Measurements from ENCODE around the gene CISD3. TPM values are rescaled to one million over a fixed set of nuclear protein-coding genes. Genes with fewer than 3 reads are reported as not detected.

The CISD3 gene
- total RNA-seq, 2 experiments from 2014 or later = 30.4 to 37.3 TPM

DNA sequence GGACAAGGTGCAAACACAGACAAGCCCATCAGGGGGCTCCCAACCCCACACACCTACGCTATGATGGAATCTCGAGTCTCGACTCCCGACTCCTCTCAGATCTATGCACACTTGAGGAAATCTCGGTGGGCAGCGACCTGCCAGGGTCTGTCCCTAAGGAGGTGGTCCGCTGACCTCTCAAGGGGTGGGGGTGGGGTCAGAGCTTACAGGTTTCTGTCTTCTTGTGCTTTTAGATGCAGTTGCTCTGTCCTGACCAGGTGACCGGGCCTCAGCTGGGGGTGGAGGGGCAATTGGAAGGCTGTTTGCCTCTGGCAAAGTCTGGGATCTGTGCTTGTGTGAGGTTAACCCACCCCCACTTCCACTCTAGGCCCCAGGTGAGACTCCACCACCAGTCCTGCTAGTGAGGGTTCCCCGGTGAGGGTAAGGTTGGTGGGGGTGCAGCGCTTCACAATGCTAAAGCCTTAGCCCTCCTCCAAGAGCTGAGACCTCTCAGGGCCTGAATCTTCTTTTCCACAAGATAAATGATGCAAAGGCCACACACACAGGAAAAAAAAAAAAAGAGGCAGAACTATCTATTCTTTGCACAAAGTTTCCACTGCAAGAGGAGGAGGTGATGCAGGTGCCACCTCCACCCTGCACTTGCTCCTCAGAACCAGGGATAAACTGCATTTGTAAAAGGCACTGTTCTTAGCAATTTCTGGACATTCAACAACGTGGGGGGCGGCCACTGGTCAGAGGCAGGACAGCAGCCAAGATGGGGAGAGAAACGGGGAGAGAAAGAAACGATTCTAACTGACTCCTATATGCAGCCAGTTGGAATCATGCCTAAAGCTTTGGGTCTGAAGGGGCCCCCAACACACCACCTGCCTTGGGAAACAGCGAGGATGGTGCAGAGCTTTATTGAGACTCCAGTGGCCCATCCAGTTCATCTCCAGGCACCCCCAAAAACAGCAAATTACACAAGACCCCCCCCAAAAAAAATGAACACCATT is 4.1 kb downstream of the CISD3 start:
- Mint-ChIP-seq H3K4me3 (no peak overlapping the region), H3K4me1 (peaks cover 29% of the 10 kb centered on the region)
- no peak for ATAC-seq (ENCODE audit: low read depth)

GRCh38 chr17:38735161-38735997 is 5.2 kb downstream of the CISD3 start:
- H3K27ac Mint-ChIP-seq = no peak overlapping the region
- POLR2A ChIA-PET = interaction anchor here (0.6 to 3.3 kb wide), 8 partner anchors 18 to 59 kb away, joined by 3 to 32 read pairs (median 4); partner anchors contain the start of genes EPOP and MLLT6

More for the DNA sequence above, 4.1 kb downstream of the CISD3 start:
- POLR2A ChIA-PET = interaction anchor here (0.6 to 3.3 kb wide), 4 partner anchors 27 to 58 kb away, joined by 3 to 32 read pairs (median 4); partner anchors contain the start of gene EPOP
- Mint-ChIP-seq H3K9me3 (no peaks in the 10 kb centered on the region), H3K36me3 (peaks cover 2% of the 10 kb centered on the region), H3K27me3 (no peaks in the 10 kb centered on the region), H3K27ac (peak overlapping the region; percentile 8)
- no peak for DNase-seq

DNA sequence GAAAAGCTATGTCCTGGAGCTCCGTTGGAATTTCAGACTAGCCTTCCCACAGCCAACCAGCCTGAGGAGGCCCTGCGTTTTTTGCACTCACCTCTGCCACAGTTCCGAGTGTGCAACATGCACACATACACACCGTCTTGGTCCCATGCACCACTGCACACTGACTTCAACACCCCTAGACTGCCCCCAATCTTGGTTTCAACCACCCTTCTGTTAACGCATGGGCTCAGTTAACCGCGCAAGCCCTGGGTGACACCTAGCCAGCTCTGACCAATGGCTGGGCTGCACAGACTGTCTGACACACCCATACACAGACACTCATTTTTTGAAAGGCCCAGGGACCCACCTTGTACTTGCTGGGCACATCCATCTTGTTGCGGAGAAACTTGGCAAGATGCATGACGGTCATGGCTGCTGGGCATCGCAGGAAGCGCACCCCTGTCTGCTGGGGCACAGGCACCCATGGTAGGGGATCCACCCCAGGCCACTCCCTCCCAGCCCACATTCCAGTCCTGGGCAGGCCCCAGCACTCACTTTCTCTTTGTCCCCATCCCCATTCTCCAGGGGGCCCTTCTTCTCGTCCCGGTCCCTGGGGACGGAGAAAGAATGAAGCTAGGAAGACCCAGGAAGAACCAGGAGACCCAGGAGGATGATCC is 8.0 kb downstream of the CISD3 start:
- H3K9me3 Mint-ChIP-seq = no peaks in the 10 kb centered on the region
- no peak overlapping the region for H3K27ac Mint-ChIP-seq
- DNase-seq (no peak), ATAC-seq (ENCODE audit: low read depth) (no peak)
- no peaks in the 10 kb centered on the region for H3K36me3 Mint-ChIP-seq
- POLR2A ChIA-PET = interaction anchor here (0.6 kb wide), 1 partner anchor 82 kb away, joined by 4 read pairs; no protein-coding TSS in a partner anchor
- H3K27me3 Mint-ChIP-seq = peaks cover 2% of the 10 kb centered on the region
- no peak overlapping the region for H3K4me3 Mint-ChIP-seq
- peaks cover 15% of the 10 kb centered on the region for H3K4me1 Mint-ChIP-seq

More at GRCh38 chr17:38735161-38735997, 5.2 kb downstream of the CISD3 start:
- no peaks in the 10 kb centered on the region for H3K9me3 Mint-ChIP-seq
- H3K36me3 Mint-ChIP-seq = peaks cover 2% of the 10 kb centered on the region
- DNase-seq (peak; percentile 79), ATAC-seq (ENCODE audit: low read depth) (no peak)
- peaks cover 25% of the 10 kb centered on the region for H3K4me1 Mint-ChIP-seq
- no peak overlapping the region for H3K4me3 Mint-ChIP-seq
- no peaks in the 10 kb centered on the region for H3K27me3 Mint-ChIP-seq

- DNase-seq = no peak
- no peaks in the 10 kb centered on the region for H3K36me3 Mint-ChIP-seq
- no peak overlapping the region for H3K4me3 Mint-ChIP-seq
- no peak for ATAC-seq (ENCODE audit: low read depth)
- peaks cover 13% of the 10 kb centered on the region for H3K4me1 Mint-ChIP-seq
- POLR2A ChIA-PET = interaction anchor here (0.6 kb wide), 1 partner anchor 83 kb away, joined by 4 read pairs; no protein-coding TSS in a partner anchor
- H3K27me3 Mint-ChIP-seq = peaks cover 2% of the 10 kb centered on the region
- H3K9me3 Mint-ChIP-seq = no peaks in the 10 kb centered on the region
- no peak overlapping the region for H3K27ac Mint-ChIP-seq
Measured at GRCh38 chr17:38738686-38739085, 8.5 kb downstream of the CISD3 start.

DNA sequence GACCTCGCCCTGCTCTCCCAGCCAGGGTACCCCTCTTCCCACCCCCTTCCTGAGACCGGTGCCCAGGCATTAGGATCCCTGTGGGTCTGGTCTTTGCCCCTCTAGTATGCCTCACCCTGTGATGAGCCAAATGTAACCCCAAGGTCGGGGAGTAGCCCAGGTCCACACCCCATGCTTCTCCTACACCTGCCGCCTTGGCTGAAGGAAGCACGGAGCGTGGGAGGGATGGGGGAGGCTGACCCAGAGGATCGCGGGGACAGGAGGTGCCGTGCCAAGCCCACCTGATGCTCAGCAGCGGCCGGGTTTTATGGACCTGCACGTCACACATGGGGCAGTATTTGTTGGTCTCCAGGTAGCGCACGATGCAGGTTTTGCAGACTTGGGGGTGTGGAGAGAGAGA is 9.2 kb downstream of the CISD3 start:
- DNase-seq = no peak
- no peaks in the 10 kb centered on the region for H3K36me3 Mint-ChIP-seq
- POLR2A ChIA-PET = no interaction called here
- no peaks in the 10 kb centered on the region for H3K9me3 Mint-ChIP-seq
- peaks cover 9% of the 10 kb centered on the region for H3K4me1 Mint-ChIP-seq
- H3K27me3 Mint-ChIP-seq = peaks cover 2% of the 10 kb centered on the region
- no peak for ATAC-seq (ENCODE audit: low read depth)
- no peak overlapping the region for H3K27ac Mint-ChIP-seq
- H3K4me3 Mint-ChIP-seq = no peak overlapping the region

DNA sequence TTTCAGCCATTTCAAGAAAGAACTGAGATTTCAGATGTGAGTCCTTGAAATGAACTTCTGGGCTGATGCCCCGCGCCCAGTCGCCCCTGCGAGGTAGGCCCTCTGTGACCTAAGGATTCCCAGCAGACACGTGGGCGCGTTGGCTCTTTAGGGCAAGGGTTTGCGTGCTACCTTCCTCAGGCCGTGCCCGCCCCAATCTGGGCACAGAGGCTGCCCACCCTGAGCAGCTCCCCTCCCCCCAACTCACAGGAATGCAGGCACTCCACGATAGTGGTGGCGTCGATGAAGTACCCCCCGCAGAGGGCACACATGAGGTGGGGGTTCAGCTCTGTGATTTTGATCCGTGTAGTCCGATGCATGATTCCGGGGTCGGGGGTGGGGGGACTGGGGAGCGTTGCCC is 9.9 kb downstream of the CISD3 start:
- Mint-ChIP-seq H3K9me3 (no peaks in the 10 kb centered on the region), H3K27me3 (peaks cover 2% of the 10 kb centered on the region), H3K27ac (no peak overlapping the region), H3K4me3 (no peak overlapping the region), H3K4me1 (peaks cover 5% of the 10 kb centered on the region), H3K36me3 (no peaks in the 10 kb centered on the region)
- DNase-seq = no peak
- POLR2A ChIA-PET = no interaction called here
- ATAC-seq (ENCODE audit: low read depth) = no peak

GRCh38 chr17:38740806-38741205 is 10.7 kb downstream of the CISD3 start:
- ATAC-seq (ENCODE audit: low read depth) (no peak), DNase-seq (no peak)
- H3K27ac Mint-ChIP-seq = no peak overlapping the region
- peaks cover 5% of the 10 kb centered on the region for H3K4me1 Mint-ChIP-seq
- POLR2A ChIA-PET = no interaction called here
- no peak overlapping the region for H3K4me3 Mint-ChIP-seq
- no peaks in the 10 kb centered on the region for H3K36me3 Mint-ChIP-seq
- no peaks in the 10 kb centered on the region for H3K9me3 Mint-ChIP-seq
- H3K27me3 Mint-ChIP-seq = peaks cover 4% of the 10 kb centered on the region

DNA sequence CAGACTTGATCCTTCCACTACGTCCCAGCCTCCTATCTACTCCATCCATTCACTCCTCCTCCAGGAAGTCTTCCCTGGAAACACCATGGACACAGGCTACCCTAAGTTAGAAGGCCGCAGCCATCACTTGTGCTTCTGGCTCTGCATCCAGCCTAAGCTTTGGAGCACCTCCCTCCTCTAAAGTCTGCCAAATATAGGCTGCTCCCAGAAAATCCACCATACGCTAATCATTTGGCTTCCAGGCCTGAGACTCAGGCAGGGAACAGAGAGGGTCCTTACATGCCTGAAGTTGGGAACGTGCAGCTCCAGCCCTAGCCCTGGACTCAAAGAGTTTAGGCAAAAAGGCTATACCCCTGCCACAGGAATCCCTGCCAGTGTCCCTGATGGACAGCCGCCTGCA is 11.3 kb downstream of the CISD3 start:
- peaks cover 11% of the 10 kb centered on the region for H3K4me1 Mint-ChIP-seq
- no peak for ATAC-seq (ENCODE audit: low read depth)
- H3K27ac Mint-ChIP-seq = no peak overlapping the region
- POLR2A ChIA-PET = no interaction called here
- no peaks in the 10 kb centered on the region for H3K36me3 Mint-ChIP-seq
- H3K27me3 Mint-ChIP-seq = peaks cover 10% of the 10 kb centered on the region
- no peaks in the 10 kb centered on the region for H3K9me3 Mint-ChIP-seq
- H3K4me3 Mint-ChIP-seq = no peak overlapping the region
- no peak for DNase-seq

DNA sequence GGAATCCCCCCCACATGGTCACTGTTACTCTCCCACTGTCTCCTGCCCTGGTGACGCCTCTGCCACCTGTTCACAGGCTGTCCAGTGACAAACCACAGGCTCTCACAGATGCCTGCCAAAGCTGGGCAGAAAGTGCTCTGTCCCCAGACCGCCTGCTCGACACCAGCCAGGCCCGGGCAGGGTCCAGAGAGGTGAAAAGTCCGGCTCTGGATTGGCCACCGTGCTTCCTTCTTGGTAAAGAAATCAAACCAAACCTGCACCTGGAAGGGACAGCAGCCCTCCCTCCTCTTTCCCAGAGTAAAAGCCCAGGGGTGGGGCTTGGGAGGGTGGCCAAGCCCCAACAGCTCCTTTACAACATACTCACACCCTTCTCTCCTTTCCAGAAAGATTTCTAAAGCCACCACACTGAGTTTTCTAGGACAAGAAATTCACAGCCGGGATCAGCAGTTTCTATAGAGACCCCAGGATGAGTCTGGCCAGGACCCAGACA is 11.8 kb downstream of the CISD3 start:
- peak overlapping the region; percentile 46 for H3K27ac Mint-ChIP-seq
- ATAC-seq (ENCODE audit: low read depth) = no peak
- H3K36me3 Mint-ChIP-seq = no peaks in the 10 kb centered on the region

DNA sequence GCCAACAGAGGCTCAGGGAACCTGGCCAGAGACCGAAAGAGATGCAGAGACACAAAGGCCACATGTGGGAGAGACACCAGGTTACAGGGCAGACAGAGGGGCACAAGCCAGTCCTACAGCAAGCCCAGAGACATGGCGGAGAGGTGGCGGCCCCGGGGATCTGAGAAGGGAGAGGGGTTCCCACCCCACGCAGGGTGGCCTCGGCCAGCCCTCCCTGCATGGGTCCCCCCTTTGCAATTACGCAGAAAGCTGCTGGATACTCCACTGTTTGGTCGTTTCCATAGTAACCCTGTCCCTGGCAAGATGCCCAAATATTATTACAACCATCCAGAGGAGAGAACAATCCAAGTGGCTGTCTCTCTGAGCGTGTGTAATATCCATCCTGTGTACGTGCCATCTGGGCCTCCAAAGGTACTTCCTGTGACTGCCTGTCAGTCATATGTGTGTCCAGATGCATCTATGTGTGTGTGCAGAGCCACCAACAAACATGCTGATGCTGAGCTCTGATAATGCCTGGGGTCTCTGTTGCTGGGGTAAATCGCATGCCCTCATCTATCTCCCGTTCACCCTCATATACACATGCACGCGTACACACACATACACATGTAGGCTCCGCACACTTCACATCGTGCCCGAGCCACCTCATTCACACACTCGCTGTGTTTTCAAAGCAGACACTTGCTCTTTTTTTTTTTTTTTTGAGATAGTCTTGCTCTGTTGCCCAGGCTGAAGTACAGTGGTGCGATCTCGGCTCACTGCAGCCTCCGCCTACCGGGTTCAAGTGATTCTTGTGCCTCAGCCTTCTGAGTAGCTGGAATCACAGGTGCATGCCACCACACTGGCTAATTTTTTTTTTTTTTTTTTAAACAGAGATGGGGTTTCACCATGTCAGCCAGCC is 12.5 kb downstream of the CISD3 start:
- H3K9me3 Mint-ChIP-seq = no peaks in the 10 kb centered on the region
- ATAC-seq (ENCODE audit: low read depth) (peak; percentile 69), DNase-seq (no peak)
- peaks cover 19% of the 10 kb centered on the region for H3K27me3 Mint-ChIP-seq
- no peaks in the 10 kb centered on the region for H3K36me3 Mint-ChIP-seq
- no peak overlapping the region for H3K4me3 Mint-ChIP-seq
- H3K27ac Mint-ChIP-seq = peak overlapping the region; percentile 46
- peaks cover 15% of the 10 kb centered on the region for H3K4me1 Mint-ChIP-seq
- POLR2A ChIA-PET = interaction anchor here (0.7 to 1.2 kb wide), 4 partner anchors 10 to 464 kb away, joined by 3 to 4 read pairs (median 3); partner anchors contain the start of gene PSMB3

More for the DNA sequence above, 11.8 kb downstream of the CISD3 start:
- no peak overlapping the region for H3K4me3 Mint-ChIP-seq
- no peaks in the 10 kb centered on the region for H3K9me3 Mint-ChIP-seq
- POLR2A ChIA-PET = interaction anchor here (1.2 kb wide), 1 partner anchor 10 kb away, joined by 3 read pairs; the partner anchor contains the start of gene PSMB3
- H3K27me3 Mint-ChIP-seq = peaks cover 15% of the 10 kb centered on the region
- DNase-seq = no peak
- H3K4me1 Mint-ChIP-seq = peaks cover 15% of the 10 kb centered on the region

GRCh38 chr17:38743556-38744171 is 13.5 kb downstream of the CISD3 start:
- H3K36me3 Mint-ChIP-seq = no peaks in the 10 kb centered on the region
- DNase-seq (no peak), ATAC-seq (ENCODE audit: low read depth) (no peak)
- H3K27ac Mint-ChIP-seq = no peak overlapping the region
- POLR2A ChIA-PET = interaction anchor here (0.6 to 0.7 kb wide), 3 partner anchors 12 to 463 kb away, joined by 3 to 4 read pairs (median 3); no protein-coding TSS in a partner anchor
- H3K9me3 Mint-ChIP-seq = no peaks in the 10 kb centered on the region
- no peak overlapping the region for H3K4me3 Mint-ChIP-seq
- H3K27me3 Mint-ChIP-seq = peaks cover 22% of the 10 kb centered on the region
- peaks cover 15% of the 10 kb centered on the region for H3K4me1 Mint-ChIP-seq

All from activated naive CD8-positive, alpha-beta T cell treated with anti-CD3 and anti-CD28 coated beads, Interleukin-2, amount 10 ng/mL, durations not matched to agents 7 days and 5 days (primary cell).